GM20431 (cell line): Measurements from ENCODE around the gene ATP1A2.
"Not testable (repeated sequence)": the region's sequence is repeated elsewhere in the genome, so short reads cannot be mapped to it uniquely, and the experiment has no call there.

Source experiments
- in situ Hi-C: fragments of 300-500 bp; cut with MseI, MboI; formaldehyde crosslinking; loops from one replicate; pipeline ENCODE4 v1.15.0; 2020; ENCODE audit warnings: low sequenced_read_pairs; ENCODE audit not compliant: unreplicated experiment

Gene ATP1A2

DNA sequence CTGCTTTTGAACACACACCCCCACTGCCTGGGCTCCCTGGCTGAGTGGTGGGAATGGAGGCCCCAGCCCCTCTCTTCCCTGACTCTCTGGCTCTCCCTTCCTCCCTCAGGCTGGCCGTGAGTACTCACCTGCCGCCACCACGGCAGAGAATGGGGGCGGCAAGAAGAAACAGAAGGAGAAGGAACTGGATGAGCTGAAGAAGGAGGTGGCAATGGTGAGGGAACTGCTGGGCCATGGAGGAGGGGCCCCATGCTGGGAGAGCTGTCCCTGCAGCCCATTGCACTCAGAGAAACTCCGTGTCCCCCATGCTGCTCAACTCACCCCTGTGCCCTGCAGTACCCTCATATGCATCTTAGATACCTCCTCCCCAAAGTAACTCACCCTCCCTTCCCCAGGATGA is 5.2 kb downstream of the ATP1A2 start:
- in situ Hi-C loops, result no loop called here

DNA sequence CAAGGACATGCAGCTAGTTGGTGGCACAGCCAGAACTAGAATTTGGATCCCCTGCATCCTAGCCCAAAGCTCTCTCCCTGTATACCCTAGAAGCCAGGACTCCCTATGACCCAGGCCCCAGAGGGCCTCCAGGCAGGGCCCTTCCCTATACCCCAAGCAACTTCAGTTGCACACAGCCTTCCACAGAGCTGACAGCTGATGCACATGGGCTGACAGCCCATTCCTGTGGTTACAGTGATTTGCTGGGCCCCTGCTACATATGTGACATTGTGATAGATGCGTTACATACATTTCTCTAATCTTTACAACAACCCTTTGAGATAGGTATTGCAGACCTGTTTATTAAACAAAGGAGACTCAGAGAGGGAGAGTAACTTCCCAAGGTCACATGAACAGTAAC is 5.8 kb downstream of the ATP1A2 start:
- in situ Hi-C loops, result no loop called here

DNA sequence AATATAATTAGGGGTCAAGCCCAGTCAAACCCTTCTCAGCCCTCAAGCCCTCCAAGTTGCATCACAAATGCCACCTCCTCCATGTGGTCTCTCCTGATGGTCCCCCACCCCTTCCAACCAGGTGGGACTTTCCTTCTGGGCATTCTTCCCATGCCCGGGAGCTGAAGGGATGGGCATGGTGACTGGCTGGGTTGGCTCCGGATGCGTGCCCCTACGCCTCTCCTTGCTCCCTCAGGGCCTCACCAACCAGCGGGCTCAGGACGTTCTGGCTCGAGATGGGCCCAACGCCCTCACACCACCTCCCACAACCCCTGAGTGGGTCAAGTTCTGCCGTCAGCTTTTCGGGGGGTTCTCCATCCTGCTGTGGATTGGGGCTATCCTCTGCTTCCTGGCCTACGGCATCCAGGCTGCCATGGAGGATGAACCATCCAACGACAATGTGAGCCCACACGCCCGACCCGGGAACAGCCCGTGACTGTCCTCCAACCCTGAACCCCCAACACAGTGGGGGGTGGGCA is 7.5 kb downstream of the ATP1A2 start:
- in situ Hi-C loops, result no loop called here

DNA sequence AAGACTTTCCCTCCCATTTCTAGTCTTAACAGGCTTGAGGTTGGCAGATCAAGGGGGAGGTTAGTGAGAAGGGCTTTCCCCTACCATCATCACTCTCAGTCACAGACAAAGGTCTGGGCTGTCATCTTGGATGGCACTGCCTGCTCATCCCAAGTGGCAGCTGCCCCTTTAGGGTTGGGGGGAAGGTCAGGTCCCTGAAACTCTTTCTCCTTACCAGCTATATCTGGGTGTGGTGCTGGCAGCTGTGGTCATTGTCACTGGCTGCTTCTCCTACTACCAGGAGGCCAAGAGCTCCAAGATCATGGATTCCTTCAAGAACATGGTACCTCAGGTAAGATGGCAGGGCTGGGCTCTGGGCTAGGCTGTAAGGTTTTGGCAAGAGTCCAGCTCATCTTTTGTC is 8.2 kb downstream of the ATP1A2 start:
- in situ Hi-C loops, result no loop called here

DNA sequence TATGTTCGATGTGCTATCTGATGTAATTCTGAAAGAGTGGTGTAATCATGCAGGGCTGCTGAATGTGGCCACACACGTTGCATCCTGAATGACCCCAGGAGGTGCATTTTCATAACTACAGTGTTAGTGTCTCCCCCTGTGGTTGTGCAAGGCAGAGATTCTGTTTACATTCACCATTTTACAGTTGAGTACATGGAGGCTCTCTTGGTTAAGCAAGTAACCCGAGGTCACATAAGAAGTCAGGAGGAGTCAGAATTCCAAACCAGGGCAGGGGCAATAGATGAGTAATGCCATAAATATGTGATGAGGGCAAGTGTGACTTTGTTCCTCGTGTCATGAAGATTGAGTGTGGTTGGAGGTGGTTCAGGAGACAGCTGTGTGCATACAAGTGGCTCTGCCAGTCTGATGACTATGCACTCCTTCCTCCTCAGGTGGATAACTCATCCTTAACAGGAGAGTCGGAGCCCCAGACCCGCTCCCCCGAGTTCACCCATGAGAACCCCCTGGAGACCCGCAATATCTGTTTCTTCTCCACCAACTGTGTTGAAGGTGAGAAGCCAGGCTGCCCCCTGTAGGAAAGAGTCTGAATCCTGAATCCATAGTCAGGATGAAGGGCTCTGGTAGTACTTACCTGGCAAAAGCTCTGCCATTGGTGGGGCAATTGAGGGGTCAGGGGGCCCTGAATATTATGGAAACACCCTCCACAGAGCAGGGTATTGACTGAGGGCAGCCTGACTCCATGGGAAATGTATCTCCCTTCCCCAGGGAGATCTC is 9.3 kb downstream of the ATP1A2 start:
- in situ Hi-C loops, result no loop called here

DNA sequence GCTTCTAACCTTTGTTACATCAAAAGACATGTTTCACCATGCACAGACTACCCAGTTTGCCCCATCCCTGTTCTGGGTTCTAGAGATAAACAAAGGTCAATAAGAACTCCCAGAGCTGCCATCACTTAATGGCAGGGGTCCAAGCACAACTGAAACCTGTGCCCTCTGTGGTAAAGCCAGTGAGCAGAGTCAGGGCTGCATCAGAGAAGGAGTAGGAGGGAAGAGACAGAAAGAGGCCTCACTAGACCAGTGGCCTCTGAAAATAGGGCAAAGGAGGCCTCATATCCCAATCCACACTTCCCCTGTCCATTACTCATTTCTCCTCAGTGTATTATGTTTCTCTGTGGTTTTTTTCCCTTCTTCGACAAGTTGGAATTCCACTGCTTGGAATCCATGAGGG is 10.2 kb downstream of the ATP1A2 start:
- in situ Hi-C loops, result no loop called here

DNA sequence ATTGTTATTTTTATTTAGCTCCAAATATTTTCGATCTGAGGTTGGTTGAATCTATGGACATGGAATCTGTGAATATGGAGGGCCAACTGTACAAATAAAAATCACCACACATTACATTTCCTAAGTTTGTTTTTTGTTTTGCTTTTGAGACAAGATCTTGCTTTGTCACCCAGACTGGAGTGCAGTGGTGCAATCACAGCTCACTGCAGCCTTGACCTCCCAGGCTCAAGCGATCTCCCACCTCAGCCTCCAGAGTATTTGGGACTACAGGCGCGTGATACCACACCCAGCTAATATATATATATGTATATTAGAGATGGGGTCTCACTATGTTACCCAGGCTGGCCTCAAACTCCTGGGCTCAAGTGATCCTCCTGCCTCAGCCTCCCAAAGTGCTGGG is 10.8 kb downstream of the ATP1A2 start:
- in situ Hi-C loops, result not testable (repeated sequence)

DNA sequence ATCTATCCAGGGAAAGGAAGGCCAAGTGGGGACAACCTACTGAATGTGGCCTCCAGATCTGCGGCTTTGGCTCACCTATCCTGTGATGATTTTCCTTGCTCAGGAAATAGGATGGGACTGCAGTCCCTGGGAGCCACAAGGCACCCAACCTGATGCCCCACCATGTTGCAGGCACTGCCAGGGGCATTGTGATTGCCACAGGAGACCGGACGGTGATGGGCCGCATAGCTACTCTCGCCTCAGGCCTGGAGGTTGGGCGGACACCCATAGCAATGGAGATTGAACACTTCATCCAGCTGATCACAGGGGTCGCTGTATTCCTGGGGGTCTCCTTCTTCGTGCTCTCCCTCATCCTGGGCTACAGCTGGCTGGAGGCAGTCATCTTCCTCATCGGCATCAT is 11.8 kb downstream of the ATP1A2 start:
- in situ Hi-C loops, result no loop called here

DNA sequence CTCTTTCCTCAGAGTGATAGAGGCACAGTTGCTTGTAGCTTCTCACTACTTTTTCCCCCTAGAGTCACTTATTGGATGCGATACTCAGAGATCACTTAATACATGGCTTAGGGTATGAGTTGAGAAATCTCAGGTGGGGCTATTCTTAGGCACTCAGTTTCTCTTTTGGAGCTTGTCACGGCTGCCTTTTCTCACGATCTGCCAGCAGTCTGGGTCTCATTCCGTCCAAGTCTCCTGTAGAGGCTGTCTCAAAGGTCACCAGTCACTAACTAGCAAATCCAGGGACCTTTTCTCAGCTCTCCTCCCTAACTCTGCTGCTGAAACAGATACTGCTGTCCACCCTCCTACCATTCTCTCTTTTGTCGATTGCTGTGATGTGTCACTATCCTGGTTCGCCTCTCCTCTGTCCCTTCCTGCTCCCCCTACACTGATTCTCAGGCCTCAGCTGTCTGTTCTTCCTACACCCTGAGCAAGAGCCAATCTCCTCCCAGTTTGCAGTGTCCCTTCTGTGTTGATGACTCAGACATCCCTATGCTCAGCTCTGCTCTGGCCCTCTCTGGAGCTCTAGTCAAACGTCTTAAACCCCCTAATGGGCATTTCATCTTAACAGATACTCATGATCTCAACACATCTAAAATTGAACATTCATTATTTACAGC is 12.4 kb downstream of the ATP1A2 start:
- in situ Hi-C loops, result no loop called here

DNA sequence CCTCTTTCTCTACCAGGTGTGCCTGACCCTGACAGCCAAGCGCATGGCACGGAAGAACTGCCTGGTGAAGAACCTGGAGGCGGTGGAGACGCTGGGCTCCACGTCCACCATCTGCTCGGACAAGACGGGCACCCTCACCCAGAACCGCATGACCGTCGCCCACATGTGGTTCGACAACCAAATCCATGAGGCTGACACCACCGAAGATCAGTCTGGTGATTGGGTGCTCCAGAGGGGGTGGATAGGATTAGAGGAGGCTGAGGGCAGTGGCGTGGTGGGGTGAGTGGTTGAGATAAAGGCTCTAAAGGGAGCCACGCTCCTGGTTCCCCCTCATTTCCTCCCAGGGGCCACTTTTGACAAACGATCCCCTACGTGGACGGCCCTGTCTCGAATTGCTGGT is 13.1 kb downstream of the ATP1A2 start:
- in situ Hi-C loops, result no loop called here

DNA sequence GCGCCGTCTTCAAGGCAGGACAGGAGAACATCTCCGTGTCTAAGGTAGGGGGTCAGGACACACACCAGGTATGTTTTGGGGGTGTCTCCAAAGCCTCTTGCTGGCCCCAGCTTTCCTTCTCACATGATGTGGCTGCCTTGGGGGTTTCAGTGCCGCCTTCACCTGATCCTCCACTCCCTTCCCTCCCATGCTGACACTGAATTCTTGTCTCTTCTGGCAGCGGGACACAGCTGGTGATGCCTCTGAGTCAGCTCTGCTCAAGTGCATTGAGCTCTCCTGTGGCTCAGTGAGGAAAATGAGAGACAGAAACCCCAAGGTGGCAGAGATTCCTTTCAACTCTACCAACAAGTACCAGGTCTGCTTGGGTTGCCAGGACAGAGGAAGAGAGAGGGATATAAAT is 13.5 kb downstream of the ATP1A2 start:
- in situ Hi-C loops, result no loop called here

DNA sequence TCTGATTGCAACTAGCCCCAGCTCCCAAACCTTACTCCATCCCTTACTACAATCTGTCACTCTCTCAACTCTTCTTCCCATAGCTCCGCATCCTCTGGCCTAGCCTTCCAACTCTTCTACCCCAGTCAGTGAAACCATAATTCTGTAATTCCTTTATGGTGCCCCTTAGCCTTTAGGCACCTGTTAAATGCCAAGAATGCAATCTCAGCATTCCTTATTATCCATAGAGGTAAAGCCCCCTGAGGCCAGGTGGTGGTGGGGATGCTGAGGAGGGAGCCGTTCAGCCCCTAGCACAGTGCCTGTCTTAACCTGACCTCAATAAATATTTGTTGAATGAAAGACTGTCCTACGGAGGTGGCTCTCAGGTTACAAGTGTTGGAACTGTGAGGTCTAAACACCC is 14.0 kb downstream of the ATP1A2 start:
- in situ Hi-C loops, result no loop called here

DNA sequence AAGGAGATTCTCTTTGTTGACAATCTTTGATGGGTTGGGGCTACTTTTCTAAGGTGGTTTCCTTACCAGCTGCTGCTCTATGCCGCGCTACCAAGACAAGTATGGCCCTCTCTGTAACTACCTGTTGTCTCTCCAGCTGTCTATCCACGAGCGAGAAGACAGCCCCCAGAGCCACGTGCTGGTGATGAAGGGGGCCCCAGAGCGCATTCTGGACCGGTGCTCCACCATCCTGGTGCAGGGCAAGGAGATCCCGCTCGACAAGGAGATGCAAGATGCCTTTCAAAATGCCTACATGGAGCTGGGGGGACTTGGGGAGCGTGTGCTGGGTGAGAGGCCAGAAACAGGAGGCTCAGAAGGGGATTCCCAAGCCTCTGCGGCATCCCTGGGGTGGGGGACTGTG is 14.4 kb downstream of the ATP1A2 start:
- in situ Hi-C loops, result no loop called here

DNA sequence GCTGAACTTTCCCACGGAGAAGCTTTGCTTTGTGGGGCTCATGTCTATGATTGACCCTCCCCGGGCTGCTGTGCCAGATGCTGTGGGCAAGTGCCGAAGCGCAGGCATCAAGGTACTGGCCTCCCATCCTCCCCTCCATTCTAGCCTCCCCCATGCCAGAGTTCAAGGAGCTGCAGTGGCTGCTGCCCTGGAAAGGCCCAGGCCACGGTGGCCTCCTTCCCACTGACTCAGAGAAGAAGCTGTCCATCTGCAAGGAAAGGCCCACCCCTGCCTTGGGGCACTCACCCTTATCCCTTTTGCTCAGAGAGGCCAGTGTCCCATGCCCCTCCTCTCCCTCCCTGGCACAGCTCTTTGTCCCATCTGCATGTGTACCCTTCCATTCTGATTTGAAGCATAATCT is 14.9 kb downstream of the ATP1A2 start:
- in situ Hi-C loops, result no loop called here

DNA sequence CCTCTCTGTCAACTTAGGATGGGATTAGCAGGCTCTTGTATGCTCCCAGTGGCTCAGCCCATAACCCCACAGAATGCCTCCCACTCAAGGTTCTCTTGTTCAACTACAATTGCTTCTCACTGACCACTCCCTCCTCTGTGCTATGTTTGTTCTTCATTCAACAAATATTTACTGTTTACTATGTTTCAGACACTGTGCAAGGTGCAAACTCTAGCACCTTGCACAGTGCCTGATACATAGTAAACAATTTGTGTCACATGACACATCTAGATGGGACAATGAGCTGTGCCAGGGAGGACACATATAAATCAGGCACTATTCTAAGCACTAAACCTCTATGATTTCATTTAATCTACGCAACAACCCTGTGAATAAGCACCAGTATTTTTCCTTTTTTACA is 15.4 kb downstream of the ATP1A2 start:
- in situ Hi-C loops, result no loop called here

DNA sequence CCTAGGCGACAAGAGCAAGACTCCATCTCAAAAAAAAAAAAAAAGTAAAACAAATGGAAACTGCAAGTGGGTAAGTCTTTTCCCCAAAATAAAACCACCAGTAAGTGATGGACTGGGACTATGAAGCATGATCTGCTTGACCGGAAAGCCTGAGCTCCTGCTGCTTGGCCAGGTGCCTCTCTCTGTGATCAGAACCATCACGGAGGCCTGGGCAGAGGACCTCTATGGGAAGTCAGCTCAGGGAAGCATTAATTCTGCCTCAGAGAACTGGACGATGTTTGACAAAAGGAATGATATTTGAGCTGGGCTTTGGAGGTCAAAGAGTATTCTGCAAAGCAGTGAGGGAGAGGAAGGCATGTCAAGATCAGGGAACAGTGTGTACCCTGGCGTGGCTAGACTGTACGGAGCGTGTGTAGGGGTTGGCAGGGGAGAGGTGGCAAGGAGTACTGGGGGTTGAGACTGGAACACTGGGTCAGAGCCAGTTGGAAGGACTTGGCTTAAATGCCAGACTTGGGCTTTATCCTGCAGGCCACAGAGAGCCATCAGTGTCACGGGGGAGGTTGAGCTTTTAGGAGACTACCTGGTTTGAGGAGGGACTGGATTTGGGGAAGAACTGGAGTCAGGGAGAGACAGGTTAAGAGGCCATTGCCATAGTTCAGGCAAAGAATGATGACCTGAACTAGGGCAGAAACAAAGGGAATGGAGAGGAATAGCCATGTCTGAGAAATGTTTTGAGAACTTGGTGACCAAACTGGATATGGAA is 16.4 kb downstream of the ATP1A2 start:
- in situ Hi-C loops, result no loop called here

DNA sequence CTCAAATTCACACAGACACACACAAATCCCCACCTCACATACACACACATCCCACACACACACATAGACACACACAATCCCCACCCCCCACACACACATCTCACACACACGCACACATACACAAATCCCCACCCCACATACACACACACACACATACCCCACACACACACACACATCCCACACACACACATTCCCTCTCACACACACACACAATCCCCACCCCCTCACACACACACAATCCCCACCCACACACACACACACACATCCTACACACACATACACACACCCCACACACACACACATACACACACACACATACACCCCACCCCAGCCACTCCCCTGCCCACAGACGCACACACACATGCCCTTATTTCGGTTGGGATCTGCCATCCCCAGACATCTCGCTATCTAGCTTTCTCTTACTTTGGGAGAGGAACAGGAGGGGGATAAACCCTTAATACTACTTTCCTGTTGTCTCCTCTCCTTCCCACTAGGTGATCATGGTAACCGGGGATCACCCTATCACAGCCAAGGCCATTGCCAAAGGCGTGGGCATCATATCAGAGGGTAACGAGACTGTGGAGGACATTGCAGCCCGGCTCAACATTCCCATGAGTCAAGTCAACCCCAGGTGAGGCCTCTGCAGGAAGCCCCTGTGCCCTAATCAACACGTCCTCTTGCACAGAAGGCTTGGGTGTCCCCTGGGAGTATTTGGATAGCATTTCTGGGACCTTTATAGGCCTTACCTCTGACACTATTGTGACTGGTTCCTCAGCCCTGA is 18.6 kb downstream of the ATP1A2 start:
- in situ Hi-C loops, result no loop called here

DNA sequence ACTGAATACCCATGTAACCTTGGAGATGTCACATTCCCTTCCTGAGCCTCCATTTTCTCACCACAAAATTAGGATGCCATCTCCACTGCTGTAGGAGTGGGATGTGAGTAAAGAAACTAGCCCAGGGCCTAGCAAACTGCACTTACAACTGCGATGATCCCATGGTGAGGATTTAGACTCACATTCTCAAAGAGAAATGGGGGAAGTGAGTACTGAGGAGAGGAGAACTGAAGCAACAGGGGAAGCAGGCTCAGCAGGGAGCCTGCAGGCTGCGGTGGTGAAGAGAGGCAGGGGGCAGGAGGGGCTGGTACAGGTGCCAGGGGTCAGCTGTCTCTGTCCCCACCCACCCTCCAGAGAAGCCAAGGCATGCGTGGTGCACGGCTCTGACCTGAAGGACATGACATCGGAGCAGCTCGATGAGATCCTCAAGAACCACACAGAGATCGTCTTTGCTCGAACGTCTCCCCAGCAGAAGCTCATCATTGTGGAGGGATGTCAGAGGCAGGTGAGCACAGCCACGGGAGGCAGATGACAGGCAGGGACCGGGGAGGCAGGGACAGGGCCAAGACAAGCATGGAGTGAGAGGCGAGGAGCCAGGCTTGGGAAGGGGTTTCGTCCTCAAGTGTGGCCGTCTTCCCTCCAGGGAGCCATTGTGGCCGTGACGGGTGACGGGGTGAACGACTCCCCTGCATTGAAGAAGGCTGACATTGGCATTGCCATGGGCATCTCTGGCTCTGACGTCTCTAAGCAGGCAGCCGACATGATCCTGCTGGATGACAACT is 19.4 kb downstream of the ATP1A2 start:
- in situ Hi-C loops, result no loop called here

DNA sequence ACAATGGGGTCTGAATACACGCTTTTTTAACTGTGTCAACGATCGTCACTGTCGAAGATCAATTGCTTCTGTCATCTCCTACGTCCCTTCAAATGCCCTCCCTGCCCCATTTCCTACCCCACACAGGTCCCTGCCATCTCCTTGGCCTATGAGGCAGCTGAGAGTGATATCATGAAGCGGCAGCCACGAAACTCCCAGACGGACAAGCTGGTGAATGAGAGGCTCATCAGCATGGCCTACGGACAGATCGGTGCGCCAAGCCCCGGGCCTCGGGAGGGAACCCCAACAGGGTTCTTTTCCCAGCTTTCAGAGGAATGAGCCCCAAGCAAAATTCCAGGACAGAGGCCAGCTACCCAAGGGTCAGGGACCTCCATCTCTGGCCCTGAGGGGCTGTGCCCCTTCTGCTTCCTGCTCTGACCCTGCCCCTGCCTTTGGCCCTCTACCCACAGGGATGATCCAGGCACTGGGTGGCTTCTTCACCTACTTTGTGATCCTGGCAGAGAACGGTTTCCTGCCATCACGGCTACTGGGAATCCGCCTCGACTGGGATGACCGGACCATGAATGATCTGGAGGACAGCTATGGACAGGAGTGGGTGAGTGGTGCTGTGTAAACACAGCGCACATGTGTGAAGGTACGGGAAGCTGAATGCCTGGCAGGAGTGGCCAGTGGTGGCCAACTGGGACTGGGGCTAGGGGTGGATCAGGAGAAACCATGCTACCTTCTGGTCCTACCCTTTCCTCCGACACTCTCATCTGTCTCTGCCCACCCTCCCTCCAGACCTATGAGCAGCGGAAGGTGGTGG is 20.8 kb downstream of the ATP1A2 start:
- in situ Hi-C loops, result no loop called here
